ENCODE measurements around the gene ST6GALNAC5. TPM values are rescaled to one million over a fixed set of nuclear protein-coding genes. Genes with fewer than 3 reads are reported as not detected.
"Not testable (repeated sequence)": the region's sequence is repeated elsewhere in the genome, so short reads cannot be mapped to it uniquely, and the experiment has no call there.

Gene ST6GALNAC5
- total RNA-seq (2014; rRNA removed; shearing (Covaris generic)), result 12.1 and 12.2 TPM in 2 replicates
- 4.8 and 5.1 TPM in 2 replicates for polyA plus RNA-seq (2016; fragmentation: Nextera tagmentation; extraction: Ambion mirVana)

GRCh38 chr1:76867342-76868130 is at the start of gene ST6GALNAC5:
ST6GALNAC5 (plus strand) TSS chr1:76867480.
- Histone ChIP-seq H3K36me3 (ENCODE audit: low read depth) (no peaks in the 10 kb centered on the region), H3K4me2 (ENCODE audit: unreplicated experiment) (peak within 1 kb of the TSS; percentile 84), H4K20me1 (ENCODE audit: insufficient read depth) (no peaks in the 10 kb centered on the region), H3K27me3 (replicated peaks; ENCODE audit: insufficient read depth) (no peaks in the 10 kb centered on the region), H3K4me1 (ENCODE audit: insufficient read depth) (peaks cover 27% of the 10 kb centered on the region), H3K9me2 (ENCODE audit: insufficient read depth) (no peaks in the 10 kb centered on the region), H3F3A (ENCODE audit: insufficient read depth) (0 out of 2 replicates have a peak, but pooled peaks cover 4% of the 10 kb centered on the region), H3K27ac (0 out of 2 replicates have a peak within 1 kb of the TSS, but pooled peaks have one; percentile 9), H2AFZ (peak within 1 kb of the TSS; percentile 93), H3K9me3 (ENCODE audit: low read depth) (no peaks in the 10 kb centered on the region), H3K4me3 (peak within 1 kb of the TSS; percentile 88), H3K79me2 (ENCODE audit: insufficient read depth) (no peaks in the 10 kb centered on the region), H3K9ac (peak within 1 kb of the TSS; percentile 61)
- peak; percentile 66 for DNase-seq
- in situ Hi-C loops (cut with MboI), result no loop called here
- TF ChIP-seq EZH2phosphoT487 (IDR thresholded peaks at IDR 0.05; ENCODE audit: insufficient read depth, low read depth), result no peak
- no peak for TF ChIP-seq EZH2 (IDR thresholded peaks at IDR 0.05; ENCODE audit: insufficient read depth, poor library complexity, severe bottlenecking)
- 3 to 4% methylated on average over 45 to 50 of the region's 50 CpGs for WGBS, 2 experiments (ENCODE audit: low coverage in 1 of 2, low lambda C conversion rate in 2 of 2, missing lambda C conversion rate in 2 of 2)

GRCh38 chr1:76820028-76820427 is 47.3 kb upstream of the ST6GALNAC5 start:
- no peak overlapping the region for H2AFZ ChIP-seq
- no peaks in the 10 kb centered on the region for H3K9me2 ChIP-seq (ENCODE audit: insufficient read depth)
- no peak overlapping the region for H3K4me2 ChIP-seq (ENCODE audit: unreplicated experiment)
- no peak overlapping the region for H3K9ac ChIP-seq
- WGBS, 2 experiments (ENCODE audit: low coverage in 1 of 2, low lambda C conversion rate in 2 of 2, missing lambda C conversion rate in 2 of 2), result 49 to 55% methylated on average over 2 of the region's 2 CpGs
- H3F3A ChIP-seq (ENCODE audit: insufficient read depth), result no peaks in the 10 kb centered on the region
- TF ChIP-seq EZH2 (IDR thresholded peaks at IDR 0.05; ENCODE audit: insufficient read depth, poor library complexity, severe bottlenecking) (no peak), EZH2phosphoT487 (IDR thresholded peaks at IDR 0.05; ENCODE audit: insufficient read depth, low read depth) (no peak)
- in situ Hi-C loops (cut with MboI), result no loop called here
- H3K4me3 ChIP-seq, result no peak overlapping the region
- no peaks in the 10 kb centered on the region for H3K36me3 ChIP-seq (ENCODE audit: low read depth)
- no peaks in the 10 kb centered on the region for H3K9me3 ChIP-seq (ENCODE audit: low read depth)
- H3K4me1 ChIP-seq (ENCODE audit: insufficient read depth), result no peaks in the 10 kb centered on the region
- no peak for DNase-seq
- no peak overlapping the region for H3K27ac ChIP-seq
- H3K79me2 ChIP-seq (ENCODE audit: insufficient read depth), result no peaks in the 10 kb centered on the region
- H4K20me1 ChIP-seq (ENCODE audit: insufficient read depth), result no peaks in the 10 kb centered on the region
- no peaks in the 10 kb centered on the region for H3K27me3 ChIP-seq (replicated peaks; ENCODE audit: insufficient read depth)

GRCh38 chr1:76822961-76823360 is 44.3 kb upstream of the ST6GALNAC5 start:
- Histone ChIP-seq H3K4me1 (ENCODE audit: insufficient read depth) (peaks cover 15% of the 10 kb centered on the region), H3F3A (ENCODE audit: insufficient read depth) (0 out of 2 replicates have a peak, but pooled peaks cover 11% of the 10 kb centered on the region)
- H2AFZ ChIP-seq; H3K9me3 ChIP-seq (ENCODE audit: low read depth); H3K79me2 ChIP-seq (ENCODE audit: insufficient read depth); DNase-seq; H3K27me3 ChIP-seq (replicated peaks; ENCODE audit: insufficient read depth); H3K9ac ChIP-seq; in situ Hi-C loops (cut with MboI); H3K4me2 ChIP-seq (ENCODE audit: unreplicated experiment); H3K9me2 ChIP-seq (ENCODE audit: insufficient read depth); H3K36me3 ChIP-seq (ENCODE audit: low read depth); H3K4me3 ChIP-seq; H4K20me1 ChIP-seq (ENCODE audit: insufficient read depth); H3K27ac ChIP-seq: not testable (repeated sequence)

GRCh38 chr1:76824106-76824505 is 43.2 kb upstream of the ST6GALNAC5 start:
- no peak overlapping the region for H3K4me2 ChIP-seq (ENCODE audit: unreplicated experiment)
- 0 out of 2 replicates have a peak, but pooled peaks cover 11% of the 10 kb centered on the region for H3F3A ChIP-seq (ENCODE audit: insufficient read depth)
- no peaks in the 10 kb centered on the region for H3K79me2 ChIP-seq (ENCODE audit: insufficient read depth)
- H3K9me2 ChIP-seq (ENCODE audit: insufficient read depth), result no peaks in the 10 kb centered on the region; the same call in 1 of the 2 replicates
- H3K9ac ChIP-seq, result no peak overlapping the region
- H3K36me3 ChIP-seq (ENCODE audit: low read depth), result no peaks in the 10 kb centered on the region
- H3K9me3 ChIP-seq (ENCODE audit: low read depth), result no peaks in the 10 kb centered on the region
- TF ChIP-seq EZH2 (IDR thresholded peaks at IDR 0.05; ENCODE audit: insufficient read depth, poor library complexity, severe bottlenecking) (no peak), EZH2phosphoT487 (IDR thresholded peaks at IDR 0.05; ENCODE audit: insufficient read depth, low read depth) (no peak)
- H3K4me1 ChIP-seq (ENCODE audit: insufficient read depth), result peaks cover 15% of the 10 kb centered on the region
- no peak overlapping the region for H3K4me3 ChIP-seq
- no peak overlapping the region for H3K27ac ChIP-seq
- no peak overlapping the region for H2AFZ ChIP-seq
- DNase-seq, result no peak
- no peaks in the 10 kb centered on the region for H3K27me3 ChIP-seq (replicated peaks; ENCODE audit: insufficient read depth)
- in situ Hi-C loops (cut with MboI), result no loop called here
- no peaks in the 10 kb centered on the region for H4K20me1 ChIP-seq (ENCODE audit: insufficient read depth)
